OCI-LY1 (cell line): ENCODE data around the gene PDGFA.

Experiments
- CTCF ChIP-seq: fragments of 200-600 bp; sonication (generic), shearing (Covaris generic); IDR thresholded peaks from 2 replicates; pipeline ENCODE4 v1.5.1; 2017; ENCODE audit warnings: mild to moderate bottlenecking, antibody characterized with exemption, low read length, moderate library complexity, mixed read lengths
- EZH2 ChIP-seq: fragments of 200-600 bp; sonication (generic), shearing (Covaris generic); IDR thresholded peaks from 2 replicates; pipeline ENCODE4 v1.8.0; 2017; ENCODE audit warnings: borderline replicate concordance, mixed run types, mild to moderate bottlenecking, antibody characterized with exemption, low read length, moderate library complexity, mixed read lengths

GRCh38 chr7:516216-516605, 3.4 kb downstream of the PDGFA start:
- TF ChIP-seq CTCF, result no peak
- no peak for TF ChIP-seq EZH2
